SJCRH30 (cell line): ENCODE measurements around the gene ANKRD63. TPM values are rescaled to one million over a fixed set of nuclear protein-coding genes. Genes with fewer than 3 reads are reported as not detected.

Source experiments
- DNase-seq, 2 experiments: peaks; one replicate each; pipeline ENCODE4 v3.0.0-alpha.2; 2015 to 2020
- H3K27ac ChIP-seq: fragments of 250-450 bp; sonication (Bioruptor Pico); 2 replicates; pipeline ENCODE4 v1.5.1; 2020; ENCODE audit warnings: mild to moderate bottlenecking, moderate library complexity
- H3K27me3 ChIP-seq: fragments of 250-450 bp; sonication (Bioruptor Pico); 2 replicates; pipeline ENCODE4 v1.5.1; 2020; ENCODE audit warnings: mild to moderate bottlenecking, moderate library complexity
- H3K36me3 ChIP-seq: fragments of 250-450 bp; sonication (Bioruptor Pico); 2 replicates; pipeline ENCODE4 v1.5.1; 2020; ENCODE audit warnings: mild to moderate bottlenecking, moderate library complexity
- H3K4me1 ChIP-seq: fragments of 250-450 bp; sonication (Bioruptor Pico); 2 replicates; pipeline ENCODE4 v1.5.1; 2020; ENCODE audit warnings: mild to moderate bottlenecking, moderate library complexity
- H3K4me3 ChIP-seq: fragments of 250-450 bp; sonication (Bioruptor Pico); 2 replicates; pipeline ENCODE4 v1.5.1; 2020; ENCODE audit warnings: mild to moderate bottlenecking, moderate library complexity
- H3K9me3 ChIP-seq: fragments of 250-450 bp; sonication (Bioruptor Pico); replicated peaks from 2 replicates; pipeline ENCODE4 v1.5.1; 2020; ENCODE audit warnings: mild to moderate bottlenecking, moderate library complexity
- total RNA-seq: library from RNA; depleted of rRNA; stranded (reverse); fragments of >200 nt; shearing (Covaris generic); gene quantifications from 2 replicates; pipeline ENCODE4 v1.2.3, GENCODE V29; 2014

Gene ANKRD63
- total RNA-seq, 1 experiment from 2014 or later, result 0.12 TPM

DNA sequence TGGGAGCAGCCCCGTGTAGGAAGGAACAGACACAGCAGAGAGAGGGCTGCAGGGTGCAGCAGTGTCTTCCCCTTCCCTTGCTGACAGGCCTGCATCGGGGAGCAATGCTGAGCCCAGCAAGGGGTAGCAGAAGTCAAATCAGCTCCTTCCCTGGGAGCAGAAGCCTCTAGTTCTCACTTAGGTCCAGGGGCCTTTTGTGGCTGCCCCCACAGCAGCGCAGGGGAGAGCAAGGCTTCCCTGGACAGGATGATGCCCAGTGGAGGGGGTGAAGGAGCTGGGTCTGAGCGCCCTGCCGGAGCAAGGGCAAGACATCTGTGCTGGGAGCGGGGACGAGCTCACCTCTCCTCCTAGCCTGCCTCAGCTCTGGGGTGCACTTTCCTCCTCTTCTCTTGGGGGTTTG, 24.0 kb upstream of the ANKRD63 start:
- peak overlapping the region; percentile 17; the same call in 1 of the 2 replicates for H3K27ac ChIP-seq
- no peak for DNase-seq
- H3K27me3 ChIP-seq, result no peaks in the 10 kb centered on the region
- H3K4me3 ChIP-seq, result peak overlapping the region; percentile 30; the same call in 1 of the 2 replicates
- H3K36me3 ChIP-seq, result no peaks in the 10 kb centered on the region
- H3K9me3 ChIP-seq, result no peaks in the 10 kb centered on the region
- H3K4me1 ChIP-seq, result peaks cover 34% of the 10 kb centered on the region

DNA sequence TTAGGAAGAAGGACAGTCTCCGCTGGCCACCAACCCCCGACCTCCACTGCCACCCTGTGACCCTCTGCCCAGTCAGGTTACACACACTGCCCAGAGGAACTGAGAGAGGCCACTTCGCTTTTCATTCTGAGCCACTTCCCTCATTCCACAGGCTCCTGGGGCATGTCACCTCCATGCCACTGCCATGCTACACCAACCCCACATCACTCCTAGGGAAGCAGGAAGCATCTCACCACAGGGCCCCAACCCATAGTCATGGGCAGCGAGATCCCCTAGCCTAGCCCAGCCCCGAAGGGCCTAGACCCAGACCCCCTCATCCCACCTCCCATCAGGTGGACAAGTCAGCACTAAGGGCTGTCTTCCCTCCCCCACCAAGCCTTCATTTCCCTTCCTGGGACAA, 23.5 kb upstream of the ANKRD63 start:
- DNase-seq, result no peak
- Histone ChIP-seq H3K36me3 (no peaks in the 10 kb centered on the region), H3K4me1 (peaks cover 34% of the 10 kb centered on the region), H3K4me3 (peak overlapping the region; percentile 30; the same call in 1 of the 2 replicates), H3K9me3 (no peaks in the 10 kb centered on the region), H3K27ac (no peak overlapping the region), H3K27me3 (no peaks in the 10 kb centered on the region)

DNA sequence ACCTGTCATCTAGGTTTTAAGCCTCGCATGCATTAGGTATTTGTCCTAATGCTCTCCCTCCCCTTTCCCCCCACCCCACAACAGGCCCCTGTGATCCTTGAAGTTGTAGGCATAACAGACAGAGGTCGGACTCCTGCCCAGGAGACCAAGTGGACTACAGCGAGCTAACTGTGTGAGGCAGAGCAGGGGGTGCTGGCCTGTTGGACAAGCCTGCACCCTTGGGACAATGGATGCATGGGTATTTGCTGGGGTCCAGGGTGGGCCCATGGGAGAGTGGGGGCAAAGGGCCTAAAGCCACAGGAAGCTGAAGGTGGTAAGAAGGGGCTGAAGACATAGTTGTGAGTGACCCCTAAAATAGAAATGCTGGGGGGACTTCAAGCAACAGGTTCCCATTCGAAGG, 22.4 kb upstream of the ANKRD63 start:
- no peak overlapping the region for H3K27ac ChIP-seq
- no peak for DNase-seq
- no peak overlapping the region for H3K4me3 ChIP-seq
- H3K4me1 ChIP-seq, result peaks cover 34% of the 10 kb centered on the region
- H3K9me3 ChIP-seq, result 0 out of 2 replicates have a peak, but pooled peaks cover 5% of the 10 kb centered on the region
- H3K27me3 ChIP-seq, result no peaks in the 10 kb centered on the region
- H3K36me3 ChIP-seq, result no peaks in the 10 kb centered on the region

DNA sequence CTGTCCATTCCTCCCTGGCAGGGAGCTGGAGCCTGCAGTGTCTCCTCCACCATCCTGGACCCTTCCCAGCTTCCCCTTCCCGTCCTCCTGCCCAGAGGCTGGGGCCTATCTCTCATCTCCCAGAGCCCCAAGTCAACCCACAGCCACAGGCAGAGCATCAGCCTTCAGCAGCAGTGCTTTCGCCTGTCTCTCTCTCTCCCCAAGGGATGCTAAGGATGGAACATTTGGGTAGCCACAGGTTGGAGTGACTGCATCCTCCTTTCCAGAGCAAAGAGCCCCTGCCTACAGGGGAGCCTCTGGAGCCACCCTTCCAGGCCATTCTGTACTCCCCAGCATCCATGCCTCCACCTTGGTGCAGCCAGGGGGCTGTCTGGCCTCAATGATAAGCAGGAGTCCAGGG, 20.7 kb upstream of the ANKRD63 start:
- Histone ChIP-seq H3K36me3 (no peaks in the 10 kb centered on the region), H3K9me3 (0 out of 2 replicates have a peak, but pooled peaks cover 5% of the 10 kb centered on the region), H3K27me3 (no peaks in the 10 kb centered on the region), H3K4me3 (no peak overlapping the region), H3K27ac (no peak overlapping the region), H3K4me1 (peaks cover 21% of the 10 kb centered on the region)
- DNase-seq, result no peak

DNA sequence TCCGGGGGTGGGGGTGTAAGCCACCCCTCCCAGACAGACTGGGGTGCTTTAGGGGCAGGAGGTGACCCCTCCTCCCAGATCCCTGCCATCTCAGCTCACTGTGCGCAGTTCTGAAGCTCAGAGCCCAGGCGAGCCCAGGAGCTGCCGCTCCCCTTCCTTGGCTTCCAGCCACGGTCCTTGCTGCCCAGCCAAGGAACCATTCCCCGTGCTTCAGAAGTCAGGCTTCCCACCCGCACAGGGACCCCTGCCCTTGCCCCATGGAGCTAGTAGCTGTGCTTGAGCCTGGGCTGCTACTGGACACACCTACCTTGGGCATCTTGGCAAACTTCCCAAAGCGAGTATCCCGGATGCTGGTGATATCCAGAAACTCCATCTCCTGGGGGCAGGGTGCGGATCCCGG, 20.1 kb upstream of the ANKRD63 start:
- 0 out of 2 replicates have a peak, but pooled peaks cover 5% of the 10 kb centered on the region for H3K9me3 ChIP-seq
- no peak for DNase-seq
- no peaks in the 10 kb centered on the region for H3K27me3 ChIP-seq
- H3K4me3 ChIP-seq, result no peak overlapping the region
- no peak overlapping the region for H3K27ac ChIP-seq
- peaks cover 20% of the 10 kb centered on the region; the same call in 1 of the 2 replicates for H3K4me1 ChIP-seq
- H3K36me3 ChIP-seq, result no peaks in the 10 kb centered on the region

DNA sequence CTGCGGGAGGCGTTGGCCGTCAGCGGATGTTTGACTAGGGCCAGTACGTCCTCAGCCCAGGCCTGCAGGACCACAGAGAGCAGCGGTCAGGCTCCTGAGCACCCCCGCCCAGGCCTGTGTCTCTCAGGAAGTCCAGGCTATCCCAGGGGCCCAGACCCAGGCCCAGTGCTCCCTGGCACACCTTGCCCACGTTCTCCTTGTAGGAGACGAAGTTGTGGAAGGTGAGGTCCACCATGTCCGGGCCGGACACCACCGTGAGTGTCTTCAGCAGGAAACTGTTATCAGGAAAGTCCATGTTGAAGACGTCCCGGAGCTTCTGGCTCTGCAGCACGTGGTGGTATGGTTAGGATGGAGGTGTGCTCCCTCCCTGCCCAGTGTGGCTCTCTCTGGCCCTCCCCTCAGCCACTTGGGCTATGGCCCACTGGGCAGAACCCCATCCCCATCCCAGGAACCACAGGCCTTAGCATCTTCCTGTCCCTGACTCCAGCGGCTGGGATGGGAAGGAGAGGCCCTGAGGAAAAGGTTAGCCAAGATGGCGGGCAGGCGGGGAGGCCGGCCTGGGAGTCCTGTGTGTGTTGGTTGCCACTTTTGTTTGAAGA, 19.5 kb upstream of the ANKRD63 start:
- H3K27me3 ChIP-seq, result no peaks in the 10 kb centered on the region
- H3K4me1 ChIP-seq, result peaks cover 20% of the 10 kb centered on the region; the same call in 1 of the 2 replicates
- 0 out of 2 replicates have a peak, but pooled peaks cover 5% of the 10 kb centered on the region for H3K9me3 ChIP-seq
- H3K36me3 ChIP-seq, result no peaks in the 10 kb centered on the region
- H3K27ac ChIP-seq, result no peak overlapping the region
- H3K4me3 ChIP-seq, result no peak overlapping the region
- no peak for DNase-seq

DNA sequence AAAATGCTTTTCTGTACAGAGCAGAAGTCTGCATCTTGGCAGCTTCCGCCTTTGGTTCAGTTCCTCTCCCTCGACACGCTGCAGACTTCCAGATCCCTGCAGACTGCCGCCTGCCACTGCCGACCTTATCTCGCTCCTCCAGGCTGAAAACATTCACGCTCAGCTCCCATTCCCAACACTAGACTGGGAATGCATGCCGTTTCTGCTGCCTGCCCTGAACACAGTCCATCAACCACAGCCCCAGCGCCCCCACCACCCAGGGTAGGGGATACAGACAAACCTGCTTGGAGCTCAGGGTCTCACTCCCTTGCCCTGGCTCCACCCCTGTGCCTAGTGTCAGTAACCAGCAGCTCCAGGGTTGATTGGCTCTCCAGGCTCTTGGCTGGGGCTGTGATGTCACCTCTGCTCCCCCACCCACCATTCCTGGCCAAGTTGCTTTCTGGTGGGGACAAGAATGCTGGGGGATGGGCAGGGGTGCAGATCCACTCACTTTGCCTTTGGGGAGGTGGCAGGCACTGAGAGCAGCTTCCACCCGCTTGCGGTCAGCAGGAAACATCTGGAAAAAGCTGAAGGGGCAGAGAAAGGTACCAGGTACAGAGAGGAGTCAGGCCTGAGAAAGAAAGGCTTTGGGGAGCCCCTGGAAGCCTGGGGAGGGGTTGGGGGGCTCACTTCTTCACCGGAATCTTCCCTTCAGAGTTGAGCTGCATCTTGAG, 18.8 kb upstream of the ANKRD63 start:
- 0 out of 2 replicates have a peak, but pooled peaks cover 5% of the 10 kb centered on the region for H3K9me3 ChIP-seq
- H3K4me3 ChIP-seq, result no peak overlapping the region
- no peak overlapping the region for H3K27ac ChIP-seq
- H3K27me3 ChIP-seq, result no peaks in the 10 kb centered on the region
- DNase-seq, result no peak
- no peaks in the 10 kb centered on the region for H3K36me3 ChIP-seq
- H3K4me1 ChIP-seq, result peaks cover 15% of the 10 kb centered on the region; the same call in 1 of the 2 replicates

DNA sequence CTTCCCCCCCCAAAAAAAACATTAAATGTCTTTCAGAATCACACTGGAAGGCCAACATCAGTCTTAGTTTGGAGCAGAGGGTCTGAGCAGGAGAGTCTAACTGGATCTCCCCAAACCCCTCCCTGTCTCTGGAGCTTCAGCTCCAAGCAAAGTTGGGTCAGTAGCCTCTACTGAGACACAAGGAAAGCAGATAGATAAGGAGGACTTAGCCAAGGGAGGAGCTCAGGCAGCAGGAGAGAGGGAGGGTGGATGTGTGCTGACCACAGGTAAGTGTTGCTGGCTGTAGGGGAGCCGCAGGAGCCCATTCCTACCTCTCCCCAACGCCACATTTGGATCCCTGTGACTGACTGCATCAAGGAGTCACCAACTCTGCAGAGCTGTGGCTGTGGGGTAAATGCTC, 17.9 kb upstream of the ANKRD63 start:
- H3K4me3 ChIP-seq, result no peak overlapping the region
- 0 out of 2 replicates have a peak, but pooled peaks cover 5% of the 10 kb centered on the region for H3K9me3 ChIP-seq
- no peaks in the 10 kb centered on the region for H3K36me3 ChIP-seq
- peaks cover 7% of the 10 kb centered on the region; the same call in 1 of the 2 replicates for H3K4me1 ChIP-seq
- DNase-seq, result no peak
- no peak overlapping the region for H3K27ac ChIP-seq
- H3K27me3 ChIP-seq, result no peaks in the 10 kb centered on the region

DNA sequence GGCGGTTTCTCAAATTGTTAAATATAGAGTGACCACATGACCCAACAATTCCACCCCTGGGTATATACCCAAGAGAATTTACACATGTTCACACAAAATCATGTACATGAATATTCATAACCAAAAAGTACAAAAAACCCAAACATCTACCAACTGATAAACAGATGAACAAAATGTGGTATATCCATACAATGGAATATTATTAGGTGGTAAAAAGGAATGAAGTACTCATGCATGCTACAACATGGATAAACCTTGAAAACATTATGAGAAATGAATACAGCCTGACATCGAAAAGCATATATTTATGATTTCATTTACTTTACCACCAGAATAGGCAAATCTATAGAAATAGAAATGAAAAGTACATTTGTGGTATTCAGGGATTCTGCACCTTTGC, 17.5 kb upstream of the ANKRD63 start:
- Histone ChIP-seq H3K4me1 (peaks cover 3% of the 10 kb centered on the region; the same call in 1 of the 2 replicates), H3K27ac (no peak overlapping the region), H3K27me3 (no peaks in the 10 kb centered on the region), H3K9me3 (0 out of 2 replicates have a peak, but pooled peaks cover 5% of the 10 kb centered on the region), H3K36me3 (no peaks in the 10 kb centered on the region), H3K4me3 (no peak overlapping the region)
- no peak for DNase-seq

DNA sequence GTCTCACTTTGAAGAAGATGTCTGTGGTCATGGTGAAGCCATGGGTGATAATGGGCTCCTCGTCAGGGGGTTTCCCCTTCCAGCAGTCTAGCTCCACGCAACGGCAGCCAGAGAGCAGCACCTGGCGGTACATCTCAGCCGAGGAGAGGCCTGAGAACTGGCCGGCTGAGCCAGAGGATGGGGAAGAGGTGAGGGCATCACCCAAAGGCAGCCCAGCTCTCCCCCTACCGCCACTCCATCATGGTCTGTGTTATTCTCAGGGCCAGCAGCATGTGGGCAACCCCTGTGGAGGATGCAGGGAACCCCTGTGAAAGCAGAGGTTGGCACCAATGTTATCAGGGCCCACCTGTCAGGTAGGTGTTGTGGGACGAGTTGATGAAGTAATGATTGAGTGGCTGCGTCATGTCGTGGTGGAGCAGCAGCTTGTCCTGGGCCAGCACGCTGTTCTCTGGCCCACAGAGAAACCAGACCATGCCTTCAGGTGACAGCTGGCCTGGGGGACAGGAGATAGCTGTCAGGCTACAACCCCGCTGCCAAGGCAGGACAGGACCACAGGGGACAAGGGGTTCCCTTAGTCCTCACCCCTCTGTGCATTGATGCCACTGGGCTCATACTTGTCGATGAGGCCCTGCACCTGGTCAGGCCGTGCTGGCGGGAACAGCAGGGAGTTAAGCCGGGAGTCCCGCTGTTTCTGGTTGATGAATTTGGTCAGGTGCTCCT, 15.5 kb upstream of the ANKRD63 start:
- H3K9me3 ChIP-seq, result 0 out of 2 replicates have a peak, but pooled peaks cover 5% of the 10 kb centered on the region
- H3K36me3 ChIP-seq, result no peaks in the 10 kb centered on the region
- DNase-seq, result no peak
- no peak overlapping the region for H3K4me3 ChIP-seq
- no peaks in the 10 kb centered on the region for H3K27me3 ChIP-seq
- no peaks in the 10 kb centered on the region for H3K4me1 ChIP-seq
- no peak overlapping the region for H3K27ac ChIP-seq

DNA sequence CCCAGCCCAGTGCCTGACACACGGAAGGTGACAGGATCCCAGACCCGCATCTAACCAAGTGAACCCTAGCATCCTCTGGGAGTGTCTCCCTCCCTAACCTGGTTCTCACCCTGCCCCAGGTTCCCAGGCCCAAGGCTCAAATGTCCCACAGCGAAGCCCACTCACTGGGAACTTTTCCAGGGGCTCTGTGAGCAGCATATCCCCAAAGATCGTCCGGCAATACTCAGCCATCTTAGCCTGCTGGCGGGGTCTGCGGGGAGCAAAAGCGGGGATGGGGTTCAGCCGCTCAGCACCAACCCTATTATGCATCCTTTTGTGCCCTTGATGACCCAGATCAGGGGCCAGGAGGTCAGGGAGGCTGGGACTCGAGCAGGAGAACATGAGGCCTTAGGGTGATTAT, 14.5 kb upstream of the ANKRD63 start:
- H3K27me3 ChIP-seq, result no peaks in the 10 kb centered on the region
- H3K4me3 ChIP-seq, result no peak overlapping the region
- no peaks in the 10 kb centered on the region for H3K36me3 ChIP-seq
- DNase-seq, result no peak
- H3K27ac ChIP-seq, result no peak overlapping the region
- 0 out of 2 replicates have a peak, but pooled peaks cover 5% of the 10 kb centered on the region for H3K9me3 ChIP-seq
- no peaks in the 10 kb centered on the region for H3K4me1 ChIP-seq

DNA sequence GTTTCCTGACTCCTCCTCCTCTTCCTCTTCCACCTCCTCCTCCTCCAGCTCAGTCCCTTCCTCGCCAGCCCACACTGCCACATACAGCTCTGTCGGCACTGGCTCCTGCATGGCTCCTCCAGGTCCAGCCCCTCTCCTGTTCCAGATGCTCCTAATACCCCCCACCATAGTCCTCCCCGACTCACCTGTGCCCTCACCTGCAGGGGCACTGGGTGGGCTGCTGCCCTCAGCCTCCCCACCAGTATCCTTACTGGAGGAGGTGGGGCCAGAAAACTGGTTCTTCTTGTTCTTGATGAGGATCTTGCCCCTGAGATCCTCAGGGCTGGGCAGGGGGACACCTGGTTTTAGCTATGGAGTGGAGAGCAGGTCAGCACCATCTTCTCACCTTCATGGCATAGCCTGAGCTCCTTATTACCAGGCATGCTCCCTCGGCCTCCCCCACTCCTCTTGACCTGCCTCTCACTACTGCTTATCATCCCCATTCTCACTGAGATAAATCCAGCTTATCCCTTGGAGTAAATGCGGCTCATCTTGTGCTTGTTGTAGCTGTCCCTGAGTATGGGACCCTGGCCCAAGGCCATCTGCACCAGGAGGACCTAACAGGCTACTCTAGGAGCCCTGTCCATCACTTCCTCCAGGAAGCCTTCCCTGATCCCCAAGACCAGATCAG, 13.8 kb upstream of the ANKRD63 start:
- 0 out of 2 replicates have a peak, but pooled peaks cover 5% of the 10 kb centered on the region for H3K9me3 ChIP-seq
- H3K27ac ChIP-seq, result no peak overlapping the region
- DNase-seq, result no peak
- no peaks in the 10 kb centered on the region for H3K36me3 ChIP-seq
- no peaks in the 10 kb centered on the region for H3K27me3 ChIP-seq
- H3K4me1 ChIP-seq, result no peaks in the 10 kb centered on the region
- no peak overlapping the region for H3K4me3 ChIP-seq

DNA sequence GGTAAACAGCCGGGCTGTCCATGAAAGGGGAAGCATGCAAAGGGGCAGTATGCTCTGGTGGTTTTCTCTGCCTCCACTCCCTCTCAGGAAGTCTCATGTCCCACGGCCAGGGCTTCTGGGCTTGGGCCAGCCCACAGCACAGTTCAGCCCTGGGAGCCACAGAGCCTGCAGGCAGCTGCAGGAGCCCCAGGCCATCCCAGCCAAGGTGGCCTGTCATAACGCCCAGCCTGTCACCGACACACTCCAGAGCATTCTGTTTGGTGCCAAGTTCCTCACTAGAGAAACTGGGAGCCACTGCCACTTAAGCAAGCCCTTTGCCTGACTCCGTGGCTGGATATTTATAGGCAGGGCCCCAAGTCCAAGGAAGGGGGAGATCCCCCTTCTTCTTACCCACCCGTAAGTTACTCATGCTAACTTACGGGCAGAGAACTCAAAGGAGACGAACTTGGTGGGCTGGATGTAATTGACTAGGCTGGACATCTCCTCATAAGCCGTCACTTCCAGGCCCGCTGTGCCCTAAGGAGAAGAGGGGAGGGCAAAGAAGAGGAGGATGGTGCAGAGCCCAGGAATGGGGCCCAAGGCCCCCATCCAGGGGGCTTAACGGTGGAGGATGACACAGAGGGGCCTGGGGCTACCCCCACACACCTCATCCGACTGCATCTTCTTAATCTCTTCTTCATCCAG, 13.2 kb upstream of the ANKRD63 start:
- Histone ChIP-seq H3K27ac (no peak overlapping the region), H3K4me1 (no peaks in the 10 kb centered on the region), H3K4me3 (no peak overlapping the region), H3K9me3 (0 out of 2 replicates have a peak, but pooled peaks cover 5% of the 10 kb centered on the region), H3K27me3 (no peaks in the 10 kb centered on the region), H3K36me3 (no peaks in the 10 kb centered on the region)
- peak in 1 of 2 experiments; percentile 32 for DNase-seq

DNA sequence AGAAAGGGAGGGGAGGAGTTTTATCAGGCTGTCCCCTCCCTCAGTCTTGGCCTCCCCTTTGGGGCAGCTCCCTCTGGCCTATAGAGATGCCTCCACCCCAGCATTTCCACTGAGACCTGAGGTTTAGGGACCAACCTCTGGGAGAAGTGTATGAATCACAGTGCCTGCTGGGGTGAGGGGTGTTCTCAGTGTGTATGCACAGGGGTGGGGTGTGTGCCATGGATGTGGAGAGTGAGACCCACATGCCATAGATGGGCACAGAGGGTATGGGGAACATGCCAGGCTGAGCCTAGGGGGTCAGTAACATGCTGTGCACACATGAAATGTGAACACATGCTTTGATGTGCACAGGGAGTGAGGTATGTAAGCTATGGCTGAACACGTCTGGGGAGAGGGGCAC, 12.4 kb upstream of the ANKRD63 start:
- H3K4me1 ChIP-seq, result no peaks in the 10 kb centered on the region; the same call in 1 of the 2 replicates
- DNase-seq, result no peak
- no peak overlapping the region for H3K4me3 ChIP-seq
- H3K36me3 ChIP-seq, result no peaks in the 10 kb centered on the region
- no peak overlapping the region for H3K27ac ChIP-seq
- 0 out of 2 replicates have a peak, but pooled peaks cover under 1% of the 10 kb centered on the region for H3K9me3 ChIP-seq
- no peaks in the 10 kb centered on the region for H3K27me3 ChIP-seq
